ENCODE data around the gene LRP2.
"Not testable (repeated sequence)": the region's sequence is repeated elsewhere in the genome, so short reads cannot be mapped to it uniquely, and the experiment has no call there.

LRP2 gene

DNA sequence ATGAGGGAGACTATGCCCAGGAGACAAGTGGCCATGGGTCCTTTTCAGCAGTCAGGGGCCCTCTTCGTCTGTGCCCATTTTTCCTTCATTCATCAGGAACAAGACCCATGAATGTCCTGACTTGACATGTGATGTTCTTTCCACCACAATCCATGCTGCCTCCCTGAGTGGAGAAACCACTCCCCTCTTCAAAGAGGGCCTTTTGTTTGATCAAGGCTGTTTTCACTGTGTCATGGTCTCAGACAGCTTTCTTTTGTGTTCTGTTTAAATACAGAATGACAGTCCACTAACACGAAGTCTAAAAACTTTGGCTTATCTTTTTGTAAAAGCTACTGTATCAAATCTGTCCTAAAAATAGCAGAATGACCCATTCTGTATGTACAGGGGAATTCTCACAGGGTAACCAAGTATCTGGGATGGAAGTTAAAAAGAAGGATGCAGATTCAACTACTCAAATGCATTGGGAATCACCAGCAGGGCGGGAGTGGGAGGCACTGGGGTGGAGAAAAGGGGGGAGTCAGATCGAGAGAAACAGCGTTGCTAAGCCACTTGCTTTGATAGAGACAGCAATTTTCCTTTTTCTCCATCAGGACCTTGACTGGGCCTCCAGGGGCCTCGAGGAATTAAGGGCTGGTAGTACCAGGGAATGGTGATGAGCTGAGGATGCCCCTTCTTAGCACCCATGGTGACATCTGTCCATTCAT is 13.9 kb downstream of the LRP2 start:
- no peak for DNase-seq (ENCODE audit: low spot score)

- DNase-seq (ENCODE audit: low spot score): no peak
Observed at GRCh38 chr2:169345486-169346437, 16.6 kb downstream of the LRP2 start.

DNA sequence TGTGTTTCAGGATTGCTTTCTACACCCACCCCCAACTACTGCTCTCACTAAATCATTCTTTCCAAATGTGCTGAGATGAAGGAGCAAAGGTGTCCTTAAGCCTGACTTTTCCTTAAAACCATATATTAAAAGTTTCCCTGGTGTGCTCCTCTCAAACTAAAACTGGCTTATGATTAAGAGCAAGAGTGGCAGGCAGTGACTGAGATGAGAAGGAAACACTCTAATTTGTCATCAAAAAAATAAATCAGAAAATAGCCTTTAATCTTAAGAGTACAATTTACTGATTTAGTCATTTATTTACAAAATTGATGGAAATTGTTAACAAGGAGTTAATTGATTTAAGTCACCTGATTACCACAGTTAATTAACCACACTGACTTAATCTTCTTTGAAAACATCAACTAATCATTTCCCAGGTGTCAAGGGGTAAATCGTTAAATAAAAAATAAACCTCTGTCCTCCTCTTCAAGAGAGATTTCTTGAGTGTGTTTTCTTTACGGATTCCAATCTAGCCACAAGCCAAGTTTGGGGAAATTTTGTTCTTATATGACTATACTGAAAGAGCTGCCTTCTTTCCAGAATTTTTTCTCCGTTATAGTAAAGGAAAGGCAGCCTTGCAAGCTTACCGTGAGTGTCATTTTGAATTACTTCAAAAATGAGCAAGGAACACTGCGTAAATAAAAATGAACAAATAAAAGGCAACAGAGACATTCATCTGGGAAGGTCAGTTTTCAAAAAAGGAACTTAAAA is 17.4 kb downstream of the LRP2 start:
- no peak for DNase-seq (ENCODE audit: low spot score)

GRCh38 chr2:169343202-169343601 is 19.1 kb downstream of the LRP2 start:
- no peak for DNase-seq (ENCODE audit: low spot score)

DNA sequence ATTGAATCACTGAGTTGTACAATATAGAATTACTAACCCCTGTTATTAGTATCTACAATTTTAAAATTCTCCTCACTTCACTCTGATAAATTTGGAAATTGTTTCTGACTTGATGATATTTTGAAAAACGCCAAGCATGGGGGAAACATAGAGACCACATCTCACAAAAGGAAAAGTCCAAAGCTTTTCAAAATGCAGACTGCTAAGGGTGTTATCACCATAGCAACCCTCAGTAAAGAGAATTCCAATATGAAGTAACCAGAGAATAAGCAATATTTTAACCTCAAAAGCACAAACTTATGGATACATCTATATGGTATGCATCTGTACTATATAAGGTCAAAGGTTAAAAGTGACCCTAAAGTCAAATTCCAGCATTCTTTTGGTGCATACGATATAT is 22.7 kb downstream of the LRP2 start:
- no peak for DNase-seq (ENCODE audit: low spot score)

GRCh38 chr2:169336695-169337094 is 25.6 kb downstream of the LRP2 start:
- no peak for DNase-seq (ENCODE audit: low spot score)

DNA sequence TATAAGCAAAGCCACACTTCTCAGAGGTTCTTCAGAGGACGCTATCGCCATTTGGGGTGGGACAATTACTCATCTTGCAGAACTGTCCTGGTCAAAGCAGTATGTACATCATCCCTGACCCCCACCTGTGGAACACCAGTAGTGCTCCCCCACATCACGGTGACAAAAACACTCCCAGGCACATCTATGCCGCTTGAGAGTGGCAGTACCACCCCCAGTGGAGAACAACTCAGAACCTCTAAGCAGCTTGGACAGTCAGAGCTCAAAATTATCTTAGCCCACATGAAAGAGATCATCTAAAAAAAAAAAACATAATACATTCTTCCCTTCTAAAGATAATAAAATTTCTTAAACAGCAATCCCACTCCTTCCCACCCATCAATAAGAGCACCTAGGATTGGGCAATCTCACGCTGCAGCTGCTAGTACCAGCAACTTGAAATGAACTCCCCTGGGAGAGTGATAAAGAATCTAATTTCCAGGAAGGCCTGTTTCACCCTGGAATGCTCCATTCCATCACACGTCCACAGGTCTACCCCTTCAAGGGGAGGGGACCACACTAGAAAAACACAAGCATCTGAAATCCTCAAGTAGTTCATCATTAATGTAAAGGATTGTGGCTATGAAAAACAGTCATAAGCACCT is 31.7 kb downstream of the LRP2 start:
- no peak for DNase-seq (ENCODE audit: low spot score)

GRCh38 chr2:169329688-169330554 is 32.4 kb downstream of the LRP2 start:
- DNase-seq (ENCODE audit: low spot score): no peak

DNA sequence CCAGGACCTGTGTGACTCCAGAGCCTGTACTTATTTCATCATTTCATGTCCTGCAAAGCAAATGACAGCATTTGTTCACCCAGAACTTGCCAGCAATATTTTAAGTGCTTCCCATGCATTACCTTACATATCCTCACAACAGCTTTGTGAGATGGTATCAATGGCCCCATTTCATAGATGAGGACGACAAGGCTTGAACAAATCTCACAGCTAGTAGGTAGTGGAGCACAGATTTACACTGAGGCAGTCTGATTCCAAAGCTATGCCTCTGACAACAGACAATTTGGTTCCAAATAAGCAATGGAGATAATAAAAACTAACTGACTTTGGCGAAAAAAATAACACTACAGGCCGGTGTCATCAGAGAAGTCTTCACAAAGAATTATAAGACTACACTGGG is 33.5 kb downstream of the LRP2 start:
- no peak for DNase-seq (ENCODE audit: low spot score)

DNA sequence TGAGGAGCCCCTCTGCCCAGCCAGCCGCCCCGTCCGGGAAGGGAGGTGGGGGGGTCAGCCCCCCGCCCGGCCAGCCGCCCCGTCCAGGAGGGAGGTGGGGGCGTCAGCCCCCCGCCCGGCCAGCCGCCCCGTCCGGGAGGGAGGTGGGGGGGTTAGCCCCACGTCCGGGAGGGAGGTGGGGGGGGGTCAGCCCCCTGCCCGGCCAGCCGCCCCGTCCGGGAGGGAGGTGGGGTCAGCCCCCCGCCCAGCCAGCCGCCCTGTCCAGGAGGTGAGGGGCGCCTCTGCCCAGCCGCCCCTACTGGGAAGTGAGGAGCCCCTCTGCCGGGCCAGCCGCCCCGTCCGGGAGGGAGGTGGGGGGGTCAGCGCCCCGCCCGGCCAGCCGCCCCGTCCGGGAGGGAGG is 34.5 kb downstream of the LRP2 start:
- not testable (repeated sequence) for DNase-seq (ENCODE audit: low spot score)

DNA sequence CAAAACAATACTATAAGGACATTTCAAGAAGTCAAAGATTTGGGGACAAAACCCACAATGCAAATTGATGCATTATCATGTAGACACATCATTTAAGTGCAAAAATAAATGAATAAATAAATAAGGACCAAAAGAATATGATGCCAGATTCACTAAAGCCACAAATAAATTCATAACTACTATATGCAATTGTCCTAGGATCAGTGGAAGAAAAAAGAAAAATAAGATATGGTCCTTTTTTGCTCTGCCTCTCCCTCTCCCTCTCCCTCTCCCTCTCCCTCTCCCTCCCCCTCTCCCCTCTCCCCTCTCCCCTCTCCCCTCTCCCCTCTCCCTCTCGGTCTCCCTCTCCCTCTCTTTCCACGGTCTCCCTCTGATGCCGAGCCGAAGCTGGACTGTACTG is 36.4 kb downstream of the LRP2 start:
- not testable (repeated sequence) for DNase-seq (ENCODE audit: low spot score)

DNA sequence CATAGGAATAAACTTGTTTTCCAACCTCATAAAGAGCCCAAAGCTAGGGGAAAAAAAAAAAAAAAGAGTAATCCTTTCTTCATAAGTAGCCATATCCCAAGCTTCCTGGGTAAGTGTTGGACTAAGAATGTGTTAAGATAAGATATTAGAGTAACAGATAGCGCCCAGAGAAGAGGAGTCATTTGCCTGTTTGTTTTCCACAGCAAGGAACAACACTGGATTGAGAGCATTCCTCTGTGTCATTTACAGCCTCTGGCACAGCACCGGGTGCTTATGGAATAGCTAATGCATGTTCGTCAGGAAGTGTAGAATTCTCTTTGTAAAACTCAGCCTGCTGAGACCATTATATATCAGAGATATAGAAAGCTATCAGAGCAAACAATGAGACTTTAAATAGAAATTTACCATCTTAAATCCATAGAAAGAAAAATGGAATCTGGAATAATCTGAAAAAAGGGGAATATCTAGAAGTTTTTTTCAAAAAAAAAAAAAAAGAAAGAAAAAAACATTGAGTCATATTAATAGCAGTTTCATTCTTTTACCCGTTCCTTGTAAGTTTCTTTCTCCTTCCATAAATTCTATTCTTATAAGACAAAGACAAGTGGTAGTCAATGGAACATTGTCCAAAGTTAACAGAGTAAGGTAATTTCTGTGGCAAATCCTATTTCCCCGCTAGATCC is 37.6 kb downstream of the LRP2 start:
- DNase-seq (ENCODE audit: low spot score): no peak

DNA sequence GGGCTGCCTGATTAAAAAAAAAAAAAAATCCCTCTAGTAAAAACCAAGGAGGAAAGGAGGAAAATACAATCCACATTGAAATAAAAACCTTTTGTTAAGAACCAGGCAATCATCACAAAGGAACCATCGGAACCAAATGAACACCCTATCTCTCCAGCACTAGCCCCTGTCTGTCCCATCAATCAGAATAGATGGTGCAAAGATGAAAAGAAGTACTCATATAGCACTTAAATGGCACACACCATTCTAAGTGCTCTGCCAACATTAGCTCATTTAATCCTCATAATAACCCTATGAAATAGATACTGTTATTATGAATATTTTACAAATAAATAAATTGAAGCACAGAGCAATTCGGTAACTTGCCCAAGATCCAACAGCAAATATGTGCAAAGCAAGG is 38.5 kb downstream of the LRP2 start:
- DNase-seq (ENCODE audit: low spot score): no peak

- no peak for DNase-seq (ENCODE audit: low spot score)
Observed at GRCh38 chr2:169320561-169320960, 41.8 kb downstream of the LRP2 start.

DNA sequence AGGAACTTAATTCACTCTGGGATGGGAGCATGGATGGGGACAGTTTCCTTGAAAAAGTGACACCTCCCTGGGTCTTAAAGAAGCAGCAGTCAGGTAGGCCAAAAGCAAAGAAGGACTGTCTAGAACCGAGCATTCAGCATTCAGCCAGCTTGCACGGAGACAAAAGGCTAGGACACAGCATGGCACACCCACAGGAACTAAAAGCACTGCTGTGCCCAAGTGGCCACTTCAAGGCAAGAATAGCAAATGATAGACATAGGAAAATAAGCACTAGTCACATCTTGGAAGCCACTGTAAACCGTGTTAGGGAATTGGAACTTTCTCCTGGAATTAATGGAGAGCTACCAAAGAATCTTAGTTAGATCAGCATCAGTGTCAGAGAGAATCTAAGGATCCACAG is 47.0 kb downstream of the LRP2 start:
- no peak for DNase-seq (ENCODE audit: low spot score)

DNA sequence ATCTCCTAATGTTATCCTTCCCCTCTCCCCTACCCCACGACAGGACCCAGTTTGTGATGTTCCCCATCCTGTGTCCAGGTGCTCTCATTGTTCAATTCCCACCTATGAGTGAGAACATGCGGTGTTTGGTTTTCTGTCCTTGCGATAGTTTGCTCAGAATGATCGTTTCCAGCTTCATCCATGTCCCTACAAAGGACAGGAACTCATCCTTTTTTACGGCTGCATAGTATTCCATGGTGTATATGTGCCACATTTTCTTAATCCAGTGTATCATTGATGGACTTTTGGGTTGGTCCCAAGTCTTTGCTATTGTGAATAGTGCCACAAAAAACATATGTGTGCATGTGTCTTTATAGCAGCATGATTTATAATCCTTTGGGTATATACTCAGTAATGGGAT is 54.0 kb downstream of the LRP2 start:
- not testable (repeated sequence) for DNase-seq (ENCODE audit: low spot score)

- DNase-seq (ENCODE audit: low spot score): not testable (repeated sequence)
Observed at GRCh38 chr2:169304689-169305088, 57.6 kb downstream of the LRP2 start.

DNA sequence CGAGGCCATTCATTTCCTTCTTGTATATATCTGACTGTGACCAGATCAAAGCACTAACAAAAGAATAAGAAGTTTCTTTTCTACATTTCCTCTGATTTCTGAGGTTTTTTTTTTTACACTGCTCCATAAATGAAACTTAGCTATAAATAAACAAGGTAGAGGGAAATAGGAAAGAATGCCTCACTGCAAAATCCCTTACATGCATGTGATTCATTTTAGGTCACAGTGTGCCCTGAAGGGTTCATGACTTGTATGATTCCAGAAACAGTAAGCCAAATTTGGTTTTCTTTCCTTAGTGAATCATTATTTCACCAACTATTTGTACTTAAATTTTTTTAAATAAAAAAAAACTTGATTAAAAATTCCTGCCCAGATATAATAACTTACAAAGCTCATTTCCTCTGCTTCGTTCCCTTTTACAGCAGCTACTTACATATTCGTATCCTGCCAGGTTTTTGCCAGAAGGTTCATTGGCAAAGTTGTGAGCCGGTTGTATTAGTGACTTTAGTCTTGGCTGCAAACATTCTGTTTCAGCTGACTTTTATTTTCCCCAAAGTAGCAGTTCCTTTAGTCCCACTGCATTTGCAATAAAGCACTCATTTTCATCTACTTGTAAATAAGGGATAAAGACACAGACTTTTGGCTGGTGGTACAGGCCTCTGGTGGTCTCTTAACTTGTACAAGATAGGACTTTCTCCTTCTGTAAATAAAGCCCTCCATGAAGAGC is 58.6 kb downstream of the LRP2 start:
- DNase-seq (ENCODE audit: low spot score): no peak

GRCh38 chr2:169302364-169302763 is 60.0 kb downstream of the LRP2 start:
- no peak for DNase-seq (ENCODE audit: low spot score)
